ENCODE data around the gene RPL28. TPM values are rescaled to one million over a fixed set of nuclear protein-coding genes. Genes with fewer than 3 reads are reported as not detected.

RPL28 gene
- total RNA-seq, 1 donor from 2014 or later = 1,166 TPM

GRCh38 chr19:55353356-55353802, 32.4 kb upstream of the RPL28 start:
- TF ChIP-seq POLR2AphosphoS5 (IDR thresholded peaks at IDR 0.05; ENCODE audit: insufficient read depth in 1 of 2, low read depth in 1 of 2) = no peak
- TF ChIP-seq POLR2A (IDR thresholded peaks at IDR 0.05) = no peak
- TF ChIP-seq CTCF (IDR thresholded peaks at IDR 0.05) = no peak
- H3K27ac ChIP-seq = no peak overlapping the region
- DNase-seq (ENCODE audit: extremely low spot score in 2 of 2) = no peak
- no peaks in the 10 kb centered on the region for H3K36me3 ChIP-seq
- intact Hi-C loops (cut with DNase I) = no loop called here
- peak overlapping the region; percentile 22 to 34 for H3K4me3 ChIP-seq
- H3K4me1 ChIP-seq = peaks cover 23% of the 10 kb centered on the region
- H3K27me3 ChIP-seq = peaks cover 14% of the 10 kb centered on the region
- H3K9me3 ChIP-seq = no peaks in the 10 kb centered on the region

GRCh38 chr19:55353803-55354697, 31.7 kb upstream of the RPL28 start:
- intact Hi-C loops (cut with DNase I) = no loop called here
- Histone ChIP-seq H3K4me1 (peaks cover 23% of the 10 kb centered on the region), H3K9me3 (no peaks in the 10 kb centered on the region), H3K4me3 (peak overlapping the region; percentile 22 to 34), H3K36me3 (no peaks in the 10 kb centered on the region), H3K27me3 (peaks cover 14% of the 10 kb centered on the region), H3K27ac (no peak overlapping the region)
- no peak for DNase-seq (ENCODE audit: extremely low spot score in 2 of 2)
- TF ChIP-seq POLR2A (IDR thresholded peaks at IDR 0.05) = no peak
- TF ChIP-seq POLR2AphosphoS5 (IDR thresholded peaks at IDR 0.05; ENCODE audit: insufficient read depth in 1 of 2, low read depth in 1 of 2) = peak in 1 of 2 donors; percentile 18

- H3K9me3 ChIP-seq = no peaks in the 10 kb centered on the region
- H3K27ac ChIP-seq = no peak within 1 kb of the TSS
- TF ChIP-seq POLR2A (IDR thresholded peaks at IDR 0.05) = no peak
- TF ChIP-seq POLR2AphosphoS5 (IDR thresholded peaks at IDR 0.05; ENCODE audit: insufficient read depth in 1 of 2, low read depth in 1 of 2) = no peak
- no peak for TF ChIP-seq CTCF (IDR thresholded peaks at IDR 0.05)
- H3K27me3 ChIP-seq = peaks cover 14% of the 10 kb centered on the region
- intact Hi-C loops (cut with DNase I) = no loop called here
- H3K4me3 ChIP-seq = peak within 1 kb of the TSS; percentile 22 to 34
- no peak for DNase-seq (ENCODE audit: extremely low spot score in 2 of 2)
- no peaks in the 10 kb centered on the region for H3K36me3 ChIP-seq
- H3K4me1 ChIP-seq = peaks cover 23% of the 10 kb centered on the region
Observed at GRCh38 chr19:55354698-55355212, 31.0 kb upstream of the RPL28 start, which contains the start of gene COX6B2. Gene COX6B2 (minus strand): TSS chr19:55354719. CDS start chr19:55354521, 198 bp downstream.

- H3K36me3 ChIP-seq = no peaks in the 10 kb centered on the region
- peaks cover 14% of the 10 kb centered on the region for H3K27me3 ChIP-seq
- H3K9me3 ChIP-seq = no peaks in the 10 kb centered on the region
- H3K4me3 ChIP-seq = no peak overlapping the region
- TF ChIP-seq CTCF (IDR thresholded peaks at IDR 0.05) (no peak), POLR2AphosphoS5 (IDR thresholded peaks at IDR 0.05; ENCODE audit: insufficient read depth in 1 of 2, low read depth in 1 of 2) (no peak), POLR2A (IDR thresholded peaks at IDR 0.05) (no peak)
- H3K27ac ChIP-seq = no peak overlapping the region
- H3K4me1 ChIP-seq = peaks cover 23% of the 10 kb centered on the region
- no peak for DNase-seq (ENCODE audit: extremely low spot score in 2 of 2)
- intact Hi-C loops (cut with DNase I) = no loop called here
Observed at GRCh38 chr19:55355213-55355821, 30.4 kb upstream of the RPL28 start.

- intact Hi-C loops (cut with DNase I) = no loop called here
Observed at GRCh38 chr19:55358493-55358892, 27.2 kb upstream of the RPL28 start.

More at GRCh38 chr19:55358493-55358892, 27.2 kb upstream of the RPL28 start:
- H3K9me3 ChIP-seq = no peaks in the 10 kb centered on the region
- TF ChIP-seq POLR2A (IDR thresholded peaks at IDR 0.05) (no peak), CTCF (IDR thresholded peaks at IDR 0.05) (no peak), POLR2AphosphoS5 (IDR thresholded peaks at IDR 0.05; ENCODE audit: insufficient read depth in 1 of 2, low read depth in 1 of 2) (no peak)
- H3K36me3 ChIP-seq = no peaks in the 10 kb centered on the region
- H3K27ac ChIP-seq = no peak overlapping the region
- no peak overlapping the region for H3K4me3 ChIP-seq
- DNase-seq (ENCODE audit: extremely low spot score in 2 of 2) = no peak
- H3K27me3 ChIP-seq = peaks cover 10% of the 10 kb centered on the region
- H3K4me1 ChIP-seq = peaks cover 18% of the 10 kb centered on the region

Data from vagina (tissue), 2 donors.